Measurements from ENCODE around the gene PAN3.
"Not testable (repeated sequence)": the region's sequence is repeated elsewhere in the genome, so short reads cannot be mapped to it uniquely, and the experiment has no call there.

PAN3 gene

DNA sequence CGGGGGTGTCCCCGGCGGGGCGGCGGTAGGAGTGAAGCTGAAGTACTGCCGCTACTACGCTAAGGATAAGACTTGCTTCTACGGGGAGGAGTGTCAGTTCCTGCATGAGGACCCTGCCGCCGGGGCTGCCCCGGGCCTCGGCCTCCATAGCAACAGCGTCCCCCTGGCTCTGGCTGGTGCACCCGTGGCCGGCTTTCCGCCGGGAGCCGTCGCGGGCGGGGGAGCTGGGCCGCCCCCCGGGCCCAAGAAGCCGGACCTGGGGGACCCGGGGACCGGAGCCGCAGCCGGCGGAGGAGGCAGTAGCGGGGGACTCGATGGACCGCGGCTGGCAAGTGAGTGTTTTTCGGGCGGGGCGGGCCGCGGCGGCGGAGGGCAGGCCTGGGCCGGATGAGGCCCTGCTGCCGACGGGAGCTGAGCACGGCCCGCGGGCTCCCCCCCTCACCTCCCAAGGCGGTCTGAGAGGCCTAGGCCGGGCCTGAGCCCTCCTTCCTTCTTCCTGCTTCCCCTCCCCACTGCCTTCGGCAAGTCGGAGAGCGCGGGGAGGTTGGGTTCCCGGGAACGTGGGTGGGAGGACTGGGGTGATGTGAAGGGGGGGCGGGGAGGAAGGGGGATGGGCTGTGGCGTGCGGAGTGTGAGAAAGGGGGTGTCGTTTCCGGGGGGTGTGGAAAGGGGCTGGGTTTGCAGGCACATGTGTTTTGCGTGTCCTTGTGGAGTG, 568 bp downstream of the PAN3 start:
- DNase-seq (ENCODE audit: low spot score): peak; percentile 87
- TF ChIP-seq, protein P1, sequence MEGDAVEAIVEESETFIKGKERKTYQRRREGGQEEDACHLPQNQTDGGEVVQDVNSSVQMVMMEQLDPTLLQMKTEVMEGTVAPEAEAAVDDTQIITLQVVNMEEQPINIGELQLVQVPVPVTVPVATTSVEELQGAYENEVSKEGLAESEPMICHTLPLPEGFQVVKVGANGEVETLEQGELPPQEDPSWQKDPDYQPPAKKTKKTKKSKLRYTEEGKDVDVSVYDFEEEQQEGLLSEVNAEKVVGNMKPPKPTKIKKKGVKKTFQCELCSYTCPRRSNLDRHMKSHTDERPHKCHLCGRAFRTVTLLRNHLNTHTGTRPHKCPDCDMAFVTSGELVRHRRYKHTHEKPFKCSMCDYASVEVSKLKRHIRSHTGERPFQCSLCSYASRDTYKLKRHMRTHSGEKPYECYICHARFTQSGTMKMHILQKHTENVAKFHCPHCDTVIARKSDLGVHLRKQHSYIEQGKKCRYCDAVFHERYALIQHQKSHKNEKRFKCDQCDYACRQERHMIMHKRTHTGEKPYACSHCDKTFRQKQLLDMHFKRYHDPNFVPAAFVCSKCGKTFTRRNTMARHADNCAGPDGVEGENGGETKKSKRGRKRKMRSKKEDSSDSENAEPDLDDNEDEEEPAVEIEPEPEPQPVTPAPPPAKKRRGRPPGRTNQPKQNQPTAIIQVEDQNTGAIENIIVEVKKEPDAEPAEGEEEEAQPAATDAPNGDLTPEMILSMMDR (IDR thresholded peaks at IDR 0.05; ENCODE audit: extremely low read depth, missing control alignments): no peak

- TF ChIP-seq, protein P1 (IDR thresholded peaks at IDR 0.05; ENCODE audit: extremely low read depth, missing control alignments): no peak
- no peak for DNase-seq (ENCODE audit: low spot score)
These were observed 2.2 kb downstream of the PAN3 start for GRCh38 chr13:28140433-28141125.

GRCh38 chr13:28141542-28141941, 3.2 kb downstream of the PAN3 start:
- not testable (repeated sequence) for DNase-seq (ENCODE audit: low spot score)

GRCh38 chr13:28145049-28145448, 6.7 kb downstream of the PAN3 start:
- TF ChIP-seq, protein P1 (IDR thresholded peaks at IDR 0.05; ENCODE audit: extremely low read depth, missing control alignments): no peak
- no peak for DNase-seq (ENCODE audit: low spot score)

GRCh38 chr13:28147495-28147894, 9.2 kb downstream of the PAN3 start:
- TF ChIP-seq, protein P1 (IDR thresholded peaks at IDR 0.05; ENCODE audit: extremely low read depth, missing control alignments): no peak

DNA sequence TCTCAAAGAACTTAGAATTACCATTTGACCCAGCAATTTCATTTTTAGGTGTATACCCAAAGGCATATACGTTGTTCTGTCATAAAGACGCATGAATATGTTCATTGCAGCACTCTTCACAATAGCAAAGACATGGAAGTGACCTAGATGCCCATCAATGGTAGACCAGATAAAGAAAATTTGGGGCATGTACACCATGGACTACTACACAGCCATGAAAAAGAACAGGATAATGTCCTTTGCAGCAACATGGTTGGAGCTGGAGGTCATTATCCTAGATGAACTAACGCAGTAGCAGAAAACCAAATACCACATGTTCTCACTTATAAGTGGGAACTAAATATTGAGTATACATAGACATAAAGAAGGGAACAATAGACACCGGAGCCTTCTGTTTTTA, 20.7 kb downstream of the PAN3 start:
- TF ChIP-seq, protein P1 (IDR thresholded peaks at IDR 0.05; ENCODE audit: extremely low read depth, missing control alignments): no peak
- DNase-seq (ENCODE audit: low spot score): no peak

More at GRCh38 chr13:28147495-28147894, 9.2 kb downstream of the PAN3 start:
- no peak for DNase-seq (ENCODE audit: low spot score)

DNA sequence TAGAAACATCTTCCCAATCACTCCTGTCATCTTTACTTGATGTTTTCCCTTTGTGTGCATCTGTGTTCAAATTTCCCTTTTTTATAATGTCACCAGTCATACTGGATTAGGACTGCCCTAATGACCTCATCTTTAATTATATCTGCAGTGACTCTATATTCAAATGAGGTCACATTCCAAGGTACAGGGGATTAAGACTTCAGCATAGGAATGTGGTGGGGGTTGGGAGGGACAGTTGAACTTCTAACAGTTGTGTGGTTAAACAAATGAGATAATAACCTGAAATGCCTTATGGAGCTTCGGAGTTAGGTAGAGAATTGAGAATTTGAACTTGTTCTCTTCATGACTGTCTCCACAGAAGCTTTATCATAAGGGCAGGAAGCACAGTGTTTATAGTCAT, 23.0 kb downstream of the PAN3 start:
- TF ChIP-seq, protein P1 (IDR thresholded peaks at IDR 0.05; ENCODE audit: extremely low read depth, missing control alignments): no peak
- DNase-seq (ENCODE audit: low spot score): no peak

All from GM20000 (cell line).